BJ (cell line): ENCODE data around the gene DNAJC5G. TPM values are rescaled to one million over a fixed set of nuclear protein-coding genes. Genes with fewer than 3 reads are reported as not detected.

Experiments used
- CTCF ChIA-PET: fragments of 350-600 bp; formaldehyde crosslinking; extraction: SDS; loops from one replicate; lab custom pipeline; 2021; ENCODE audit warnings: antibody characterized with exemption, inconsistent platforms; lab: Yijun Ruan, JAX
- POLR2A ChIA-PET: fragments of 300-600 bp; sonication (Branson Sonifier 250); formaldehyde crosslinking; extraction: SDS; loops from one replicate; lab custom pipeline; 2021; ENCODE audit warnings: antibody characterized with exemption; lab: Charles Lee
- DNase-seq: peaks from one replicate; pipeline ENCODE4 v3.0.0-alpha.2; 2011; ENCODE audit warnings: low read depth
- H3K27me3 ChIP-seq: 2 replicates; pipeline ENCODE4 v1.6.0; 2011; ENCODE audit warnings: low read length; ENCODE audit not compliant: control insufficient read depth, insufficient read depth
- H3K36me3 ChIP-seq: 2 replicates; pipeline ENCODE4 v1.5.1; 2011; ENCODE audit warnings: low read length; ENCODE audit not compliant: control insufficient read depth, insufficient read depth
- H3K4me3 ChIP-seq: 2 replicates; pipeline ENCODE4 v1.5.1; 2011; ENCODE audit warnings: low read depth, mild to moderate bottlenecking, control low read depth, low read length
- polyA plus RNA-seq: library from polyadenylated mRNA; depleted of rRNA; stranded (reverse); fragments of >200 nt; gene quantifications from 2 replicates; pipeline ENCODE4 v1.2.3, GENCODE V29; 2011
- TF ChIP-seq, protein P1 (sequence below): IDR thresholded peaks from 2 replicates; pipeline ENCODE4 v1.5.1; 2011; ENCODE audit warnings: low read depth, mild to moderate bottlenecking, control low read depth, inconsistent platforms, low read length, moderate library complexity; ENCODE audit not compliant: insufficient read depth

The DNAJC5G gene
- polyA plus RNA-seq, 1 experiment: not detected

- CTCF ChIA-PET: interaction anchor here (1.1 to 4.3 kb wide), 4 partner anchors 8 to 52 kb away, joined by 3 to 24 read pairs (median 6); partner anchors contain the start of gene TRIM54
- TF ChIP-seq, protein P1, sequence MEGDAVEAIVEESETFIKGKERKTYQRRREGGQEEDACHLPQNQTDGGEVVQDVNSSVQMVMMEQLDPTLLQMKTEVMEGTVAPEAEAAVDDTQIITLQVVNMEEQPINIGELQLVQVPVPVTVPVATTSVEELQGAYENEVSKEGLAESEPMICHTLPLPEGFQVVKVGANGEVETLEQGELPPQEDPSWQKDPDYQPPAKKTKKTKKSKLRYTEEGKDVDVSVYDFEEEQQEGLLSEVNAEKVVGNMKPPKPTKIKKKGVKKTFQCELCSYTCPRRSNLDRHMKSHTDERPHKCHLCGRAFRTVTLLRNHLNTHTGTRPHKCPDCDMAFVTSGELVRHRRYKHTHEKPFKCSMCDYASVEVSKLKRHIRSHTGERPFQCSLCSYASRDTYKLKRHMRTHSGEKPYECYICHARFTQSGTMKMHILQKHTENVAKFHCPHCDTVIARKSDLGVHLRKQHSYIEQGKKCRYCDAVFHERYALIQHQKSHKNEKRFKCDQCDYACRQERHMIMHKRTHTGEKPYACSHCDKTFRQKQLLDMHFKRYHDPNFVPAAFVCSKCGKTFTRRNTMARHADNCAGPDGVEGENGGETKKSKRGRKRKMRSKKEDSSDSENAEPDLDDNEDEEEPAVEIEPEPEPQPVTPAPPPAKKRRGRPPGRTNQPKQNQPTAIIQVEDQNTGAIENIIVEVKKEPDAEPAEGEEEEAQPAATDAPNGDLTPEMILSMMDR: no peak
- no peak for DNase-seq
- peaks cover 13% of the 10 kb centered on the region for H3K27me3 ChIP-seq
- H3K4me3 ChIP-seq: no peak overlapping the region
- no peaks in the 10 kb centered on the region for H3K36me3 ChIP-seq
- POLR2A ChIA-PET: no interaction called here
Measured at GRCh38 chr2:27251766-27252165, 23.5 kb upstream of the DNAJC5G start.

DNA sequence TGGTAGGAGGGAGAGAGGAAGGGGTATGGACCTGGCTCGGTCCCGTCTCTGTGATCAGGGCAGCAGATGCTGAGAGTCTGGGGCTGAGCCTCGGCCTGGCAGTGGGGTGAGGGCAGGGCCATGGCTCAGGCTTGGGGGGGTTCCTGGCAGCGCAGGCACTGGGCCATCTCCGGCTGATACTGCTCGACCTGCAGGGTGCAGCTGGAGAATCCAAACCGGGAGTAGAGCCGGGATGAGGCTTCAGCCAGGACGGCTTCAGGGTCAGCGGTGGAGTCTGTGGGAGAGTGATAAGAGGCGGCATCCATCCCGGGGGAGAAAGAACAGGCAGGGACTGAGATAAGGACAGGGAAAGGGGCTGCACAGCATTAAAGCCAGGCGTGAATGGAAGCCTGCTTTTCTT, 20.0 kb upstream of the DNAJC5G start:
- Histone ChIP-seq H3K36me3 (no peaks in the 10 kb centered on the region), H3K27me3 (peaks cover 23% of the 10 kb centered on the region), H3K4me3 (no peak overlapping the region)
- no peak for DNase-seq
- TF ChIP-seq, protein P1: no peak
- POLR2A ChIA-PET: no interaction called here
- CTCF ChIA-PET: interaction anchor here (0.8 to 1.6 kb wide), 5 partner anchors 10 to 64 kb away, joined by 3 to 5 read pairs (median 4); no protein-coding TSS in a partner anchor

DNA sequence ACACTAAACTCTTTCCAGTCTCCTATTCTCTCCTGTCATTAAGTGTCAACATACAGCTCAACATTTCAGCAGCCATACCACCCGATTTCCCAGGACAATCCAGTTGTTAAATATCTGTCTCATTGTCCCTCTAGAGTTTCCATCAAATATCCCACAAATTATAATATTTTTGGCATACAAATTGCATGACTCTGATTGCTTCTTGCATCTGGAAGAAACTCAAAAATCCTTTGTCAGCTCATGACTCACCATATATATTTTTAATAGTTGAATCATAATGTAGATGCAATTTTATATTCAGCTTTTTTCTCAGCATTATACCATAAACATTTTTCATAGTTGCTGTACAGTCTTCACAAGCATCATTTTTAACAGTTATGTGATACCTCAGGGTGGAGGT, 19.6 kb upstream of the DNAJC5G start:
- H3K36me3 ChIP-seq: no peaks in the 10 kb centered on the region
- H3K4me3 ChIP-seq: no peak overlapping the region
- DNase-seq: no peak
- TF ChIP-seq, protein P1: no peak
- peaks cover 23% of the 10 kb centered on the region for H3K27me3 ChIP-seq
- ChIA-PET POLR2A (interaction anchor here (0.6 kb wide), 1 partner anchor 77 kb away, joined by 15 read pairs; no protein-coding TSS in a partner anchor), CTCF (interaction anchor here (0.8 to 1.6 kb wide), 5 partner anchors 9 to 64 kb away, joined by 3 to 5 read pairs (median 4); no protein-coding TSS in a partner anchor)

DNA sequence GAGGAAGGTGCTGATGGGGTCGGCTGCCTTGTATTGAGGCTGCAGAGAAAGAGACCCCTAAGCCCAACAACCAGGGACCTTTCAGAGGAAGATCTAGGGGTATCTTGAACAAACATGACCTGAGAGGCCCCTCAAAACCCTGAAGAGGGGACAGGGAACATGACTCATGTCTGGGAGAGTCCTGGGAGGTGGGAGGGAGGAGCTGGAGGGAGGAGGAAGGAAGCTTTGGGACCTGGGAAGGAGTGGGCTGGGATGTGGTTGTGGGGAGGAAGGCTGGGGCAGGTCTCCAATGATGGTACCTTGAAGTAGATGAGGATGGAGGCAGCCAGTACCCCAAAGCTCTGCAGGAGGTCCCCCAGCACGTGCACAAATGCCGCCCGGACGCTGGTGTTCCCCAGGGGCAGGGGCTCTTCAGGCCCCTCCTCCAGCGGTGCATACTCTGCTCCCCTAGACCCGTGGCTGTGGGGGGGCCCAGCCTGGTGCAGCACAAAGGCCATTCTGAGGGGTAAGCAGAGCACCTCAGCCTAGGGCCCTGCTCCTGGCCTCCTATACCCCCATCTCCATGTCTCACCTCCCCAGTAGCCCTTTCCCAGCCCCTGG, 18.3 kb upstream of the DNAJC5G start:
- POLR2A ChIA-PET: no interaction called here
- TF ChIP-seq, protein P1: no peak
- no peak for DNase-seq
- Histone ChIP-seq H3K4me3 (no peak overlapping the region), H3K36me3 (no peaks in the 10 kb centered on the region), H3K27me3 (peaks cover 26% of the 10 kb centered on the region)
- CTCF ChIA-PET: interaction anchor here (1.3 to 1.6 kb wide), 2 partner anchors 8 to 45 kb away, joined by 4 read pairs; no protein-coding TSS in a partner anchor

- ChIA-PET POLR2A (no interaction called here), CTCF (interaction anchor here (1.5 to 1.8 kb wide), 2 partner anchors 9 to 21 kb away, joined by 4 to 9 read pairs; no protein-coding TSS in a partner anchor)
- TF ChIP-seq, protein P1: no peak
- Histone ChIP-seq H3K4me3 (no peak overlapping the region), H3K36me3 (no peaks in the 10 kb centered on the region), H3K27me3 (peaks cover 31% of the 10 kb centered on the region)
- DNase-seq: no peak
Measured at GRCh38 chr2:27258051-27258450, 17.2 kb upstream of the DNAJC5G start.
